Sigmoid colon (tissue), 7 donors: ENCODE data around the gene SLC38A3. TPM values are rescaled to one million over a fixed set of nuclear protein-coding genes. Genes with fewer than 3 reads are reported as not detected.

Source experiments
- DNase-seq: peaks from one replicate; pipeline ENCODE4 v3.0.0-alpha.2; 2019
- H3K27ac ChIP-seq, 4 donors: fragments of 200-600 bp; sonication (generic); one replicate each; pipeline ENCODE4 v1.5.1; 2016 to 2019; ENCODE audit warnings: mild to moderate bottlenecking in 1 of 4
- H3K27me3 ChIP-seq, 3 donors: fragments of 200-600 bp; sonication (generic); one replicate each; pipeline ENCODE4 v1.5.1; 2019; ENCODE audit warnings: mild to moderate bottlenecking in 1 of 3
- H3K36me3 ChIP-seq, 4 donors: fragments of 200-600 bp; sonication (generic); one replicate each; pipeline ENCODE4 v1.5.1; 2016 to 2019
- H3K4me1 ChIP-seq, 4 donors: fragments of 200-600 bp; sonication (generic); one replicate each; pipeline ENCODE4 v1.5.1; 2017 to 2019
- H3K4me3 ChIP-seq, 4 donors: fragments of 200-600 bp; sonication (generic); one replicate each; pipeline ENCODE4 v1.5.1; 2017 to 2019; ENCODE audit warnings: mild to moderate bottlenecking in 2 of 4, moderate library complexity in 1 of 4
- H3K9me3 ChIP-seq, 4 donors: fragments of 200-600 bp in 3 of 4; sonication (generic) in 3 of 4; one replicate each; pipeline versions ENCODE4 v1.5.1 to v1.6.1; 2013 to 2019
- EP300 ChIP-seq, 4 donors: sonication (generic); formaldehyde crosslinking; IDR thresholded peaks; one replicate each; pipeline ENCODE4 v1.6.1; 2017; ENCODE audit warnings: antibody characterized with exemption in 4 of 4
- POLR2A ChIP-seq, 2 donors: fragments of 450-650 bp; IDR thresholded peaks; one replicate each; pipeline ENCODE4 v1.6.1; 2016; ENCODE audit warnings: antibody characterized with exemption in 2 of 2, mild to moderate bottlenecking in 2 of 2, moderate library complexity in 2 of 2
- POLR2AphosphoS5 ChIP-seq, 4 donors: sonication (generic); formaldehyde crosslinking; IDR thresholded peaks; one replicate each; pipeline ENCODE4 v1.6.1; 2017; ENCODE audit warnings: antibody characterized with exemption in 4 of 4
- WGBS, 2 donors: extraction: QIAGEN DNeasy Blood & Tissue Kit; methylation state at CpG; one replicate each; pipeline ENCODE4 v1.1.7; 2013; 5-methylcytosine and 5-hydroxymethylcytosine counted together
- intact Hi-C: fragments of 100-400 bp; cut with DNase I; formaldehyde crosslinking; loops from one replicate; pipeline ENCODE4 v1.15.1; 2023
- polyA plus RNA-seq, 3 donors: library from polyadenylated mRNA; stranded (reverse); fragments of 200-250 nt; gene quantifications; one replicate each; pipeline ENCODE4 v1.2.3, GENCODE V29; 2013
- total RNA-seq, 4 donors: library from RNA; depleted of rRNA; stranded (reverse); fragments of >200 nt; gene quantifications; one replicate each; pipeline ENCODE4 v1.1.0, GENCODE V29; 2016
- TF ChIP-seq, protein P1 (sequence below), 4 experiments: fragments of 450-650 bp in 3 of 4; fragments of 200-600 bp in 1 of 4; IDR thresholded peaks; one replicate each; pipeline ENCODE4 v1.5.1; 2016 to 2019; ENCODE audit warnings: antibody characterized with exemption in 4 of 4, mild to moderate bottlenecking in 3 of 4, moderate library complexity in 2 of 4
- donor health status: healthy with polysubstance abuse.
- donor health status: Bipolar disorder and iron deficiency.
- donor health status: healthy.

Gene SLC38A3
- total and polyA plus RNA-seq, 7 donors, result 0.07 to 0.28 TPM; not detected in 5

DNA sequence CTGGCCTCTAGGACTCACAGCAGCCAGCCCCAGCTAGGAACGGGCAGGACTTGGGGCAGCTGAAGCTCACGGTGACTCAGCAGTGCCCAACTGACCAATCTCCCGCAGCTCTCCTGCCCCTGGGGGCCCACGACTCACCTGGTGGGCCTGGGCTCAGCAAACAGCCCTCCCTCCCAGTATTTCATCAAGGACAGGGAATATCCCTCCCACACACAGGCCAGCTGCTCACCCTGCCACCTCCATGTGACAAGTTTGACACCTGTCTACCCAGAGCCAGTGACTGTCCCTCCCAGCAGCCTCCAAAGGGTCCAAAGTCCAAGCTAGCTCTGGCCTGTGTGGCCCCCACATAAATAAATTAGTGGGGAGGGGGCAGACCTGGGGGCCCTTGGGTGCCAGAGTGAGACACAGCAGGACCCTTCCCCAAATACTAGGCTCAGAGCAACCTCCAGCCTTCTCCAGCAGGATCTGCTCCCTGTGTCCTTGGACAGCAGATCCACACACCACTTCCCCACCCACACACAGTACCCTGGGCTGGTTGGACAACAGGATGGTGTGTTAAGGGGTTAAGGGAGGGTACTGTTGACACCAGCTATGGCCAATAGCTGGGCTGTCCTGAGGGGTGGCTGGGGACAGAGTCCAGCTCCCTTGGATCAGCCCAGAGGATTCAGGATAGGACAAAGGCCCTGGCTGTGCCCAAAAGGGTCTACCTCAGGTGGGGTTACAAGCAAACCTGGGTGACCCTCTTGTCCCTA is 9.4 kb upstream of the SLC38A3 start:
- no peak for DNase-seq
- no peaks in the 10 kb centered on the region for H3K36me3 ChIP-seq
- intact Hi-C loops, result no loop called here
- no peak overlapping the region for H3K4me3 ChIP-seq
- peaks cover 22 to 68% (median 40%) of the 10 kb centered on the region in 3 donors for H3K27me3 ChIP-seq
- WGBS, 2 donors, result 41 to 67% methylated on average over 4 of the region's 4 CpGs
- TF ChIP-seq EP300 (IDR thresholded peaks at IDR 0.05) (no peak), POLR2AphosphoS5 (IDR thresholded peaks at IDR 0.05) (no peak), POLR2A (IDR thresholded peaks at IDR 0.05) (no peak)
- TF ChIP-seq, protein P1, sequence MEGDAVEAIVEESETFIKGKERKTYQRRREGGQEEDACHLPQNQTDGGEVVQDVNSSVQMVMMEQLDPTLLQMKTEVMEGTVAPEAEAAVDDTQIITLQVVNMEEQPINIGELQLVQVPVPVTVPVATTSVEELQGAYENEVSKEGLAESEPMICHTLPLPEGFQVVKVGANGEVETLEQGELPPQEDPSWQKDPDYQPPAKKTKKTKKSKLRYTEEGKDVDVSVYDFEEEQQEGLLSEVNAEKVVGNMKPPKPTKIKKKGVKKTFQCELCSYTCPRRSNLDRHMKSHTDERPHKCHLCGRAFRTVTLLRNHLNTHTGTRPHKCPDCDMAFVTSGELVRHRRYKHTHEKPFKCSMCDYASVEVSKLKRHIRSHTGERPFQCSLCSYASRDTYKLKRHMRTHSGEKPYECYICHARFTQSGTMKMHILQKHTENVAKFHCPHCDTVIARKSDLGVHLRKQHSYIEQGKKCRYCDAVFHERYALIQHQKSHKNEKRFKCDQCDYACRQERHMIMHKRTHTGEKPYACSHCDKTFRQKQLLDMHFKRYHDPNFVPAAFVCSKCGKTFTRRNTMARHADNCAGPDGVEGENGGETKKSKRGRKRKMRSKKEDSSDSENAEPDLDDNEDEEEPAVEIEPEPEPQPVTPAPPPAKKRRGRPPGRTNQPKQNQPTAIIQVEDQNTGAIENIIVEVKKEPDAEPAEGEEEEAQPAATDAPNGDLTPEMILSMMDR (IDR thresholded peaks at IDR 0.05), result no peak
- no peaks in the 10 kb centered on the region for H3K9me3 ChIP-seq
- H3K4me1 ChIP-seq, result peaks cover 0 to 24% (median 24%) of the 10 kb centered on the region in 4 donors
- no peak overlapping the region for H3K27ac ChIP-seq

DNA sequence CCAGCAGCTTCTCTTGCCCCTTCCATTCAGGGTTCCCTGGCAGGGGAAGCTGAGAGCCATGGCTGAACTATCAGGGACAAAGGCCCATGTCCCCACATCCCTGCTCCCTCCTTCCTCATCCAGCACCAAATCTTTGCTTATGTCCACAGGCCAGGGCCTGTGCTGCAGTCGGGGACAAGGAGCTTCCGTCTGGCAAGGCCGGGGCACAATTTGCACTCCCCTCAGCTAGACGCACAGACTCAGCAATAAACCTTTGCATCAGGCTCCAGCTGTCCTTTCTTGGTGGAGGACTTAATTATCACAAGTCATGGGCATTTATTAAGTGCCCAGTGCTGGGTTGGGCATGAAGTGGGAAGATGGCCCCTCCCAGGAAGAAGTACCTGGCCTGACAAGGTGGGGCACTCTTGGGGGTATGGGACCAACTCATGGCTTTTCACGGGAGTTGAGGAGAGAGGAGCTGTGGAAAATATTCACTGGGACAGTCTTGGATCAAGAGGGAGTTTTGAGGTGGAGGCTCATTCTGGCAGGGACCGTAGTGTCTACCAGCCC is 8.7 kb upstream of the SLC38A3 start:
- Histone ChIP-seq H3K9me3 (no peaks in the 10 kb centered on the region), H3K27me3 (peaks cover 22 to 74% (median 47%) of the 10 kb centered on the region in 3 donors), H3K4me1 (peaks cover 0 to 24% (median 24%) of the 10 kb centered on the region in 4 donors), H3K36me3 (no peaks in the 10 kb centered on the region), H3K4me3 (no peak overlapping the region), H3K27ac (no peak overlapping the region)
- intact Hi-C loops, result no loop called here
- WGBS, 2 donors, result 64 to 77% methylated on average over 6 of the region's 6 CpGs
- TF ChIP-seq POLR2AphosphoS5 (IDR thresholded peaks at IDR 0.05) (no peak), POLR2A (IDR thresholded peaks at IDR 0.05) (no peak), EP300 (IDR thresholded peaks at IDR 0.05) (no peak)
- TF ChIP-seq, protein P1 (IDR thresholded peaks at IDR 0.05), result no peak
- DNase-seq, result no peak

DNA sequence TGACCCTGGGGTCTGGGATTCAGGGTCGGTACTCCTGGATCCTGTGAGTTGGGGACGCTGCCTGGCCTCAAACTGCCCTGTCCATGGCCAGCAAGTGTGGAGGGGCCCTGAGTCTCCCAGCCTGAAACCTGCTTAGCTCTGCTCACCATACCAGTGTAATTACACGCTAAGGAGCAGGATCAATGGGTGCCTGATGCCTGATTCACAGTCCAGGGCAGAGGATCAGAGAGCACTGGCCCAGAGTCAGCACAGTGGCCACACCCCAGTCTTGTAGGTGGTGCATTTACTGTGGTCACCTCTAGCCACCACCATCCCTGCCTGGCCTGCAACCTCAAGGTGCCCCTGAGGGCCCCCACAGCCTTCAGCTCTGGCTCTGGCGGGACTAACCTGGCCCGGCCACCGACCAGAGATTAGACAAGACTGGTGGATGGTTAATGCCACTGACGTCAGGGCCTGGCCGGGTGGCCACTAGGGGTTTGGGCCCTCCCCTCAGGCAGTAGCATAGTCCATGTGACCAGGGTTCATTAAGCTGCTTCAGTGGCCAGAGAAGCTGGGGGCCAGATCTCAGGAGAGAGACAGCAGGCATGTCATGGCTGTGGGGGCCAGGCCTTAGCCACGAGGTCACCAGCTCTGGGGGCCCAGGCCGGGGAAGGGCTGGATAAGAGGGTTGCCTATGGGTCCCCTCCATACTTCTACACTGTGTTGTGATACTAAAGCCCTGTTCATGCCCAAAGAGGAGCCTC is 3.3 kb upstream of the SLC38A3 start:
- H3K27me3 ChIP-seq, result peaks cover 28 to 78% (median 67%) of the 10 kb centered on the region in 3 donors
- 84% methylated on average over 10 of the region's 10 CpGs for WGBS, 2 donors
- peaks cover 0 to 16% (median 15%) of the 10 kb centered on the region in 4 donors for H3K4me1 ChIP-seq
- TF ChIP-seq, protein P1 (IDR thresholded peaks at IDR 0.05), result no peak
- TF ChIP-seq POLR2AphosphoS5 (IDR thresholded peaks at IDR 0.05) (no peak), EP300 (IDR thresholded peaks at IDR 0.05) (no peak), POLR2A (IDR thresholded peaks at IDR 0.05) (no peak)
- no peaks in the 10 kb centered on the region for H3K36me3 ChIP-seq
- no peaks in the 10 kb centered on the region for H3K9me3 ChIP-seq
- no peak overlapping the region for H3K27ac ChIP-seq
- H3K4me3 ChIP-seq, result no peak overlapping the region
- intact Hi-C loops, result no loop called here
- no peak for DNase-seq

DNA sequence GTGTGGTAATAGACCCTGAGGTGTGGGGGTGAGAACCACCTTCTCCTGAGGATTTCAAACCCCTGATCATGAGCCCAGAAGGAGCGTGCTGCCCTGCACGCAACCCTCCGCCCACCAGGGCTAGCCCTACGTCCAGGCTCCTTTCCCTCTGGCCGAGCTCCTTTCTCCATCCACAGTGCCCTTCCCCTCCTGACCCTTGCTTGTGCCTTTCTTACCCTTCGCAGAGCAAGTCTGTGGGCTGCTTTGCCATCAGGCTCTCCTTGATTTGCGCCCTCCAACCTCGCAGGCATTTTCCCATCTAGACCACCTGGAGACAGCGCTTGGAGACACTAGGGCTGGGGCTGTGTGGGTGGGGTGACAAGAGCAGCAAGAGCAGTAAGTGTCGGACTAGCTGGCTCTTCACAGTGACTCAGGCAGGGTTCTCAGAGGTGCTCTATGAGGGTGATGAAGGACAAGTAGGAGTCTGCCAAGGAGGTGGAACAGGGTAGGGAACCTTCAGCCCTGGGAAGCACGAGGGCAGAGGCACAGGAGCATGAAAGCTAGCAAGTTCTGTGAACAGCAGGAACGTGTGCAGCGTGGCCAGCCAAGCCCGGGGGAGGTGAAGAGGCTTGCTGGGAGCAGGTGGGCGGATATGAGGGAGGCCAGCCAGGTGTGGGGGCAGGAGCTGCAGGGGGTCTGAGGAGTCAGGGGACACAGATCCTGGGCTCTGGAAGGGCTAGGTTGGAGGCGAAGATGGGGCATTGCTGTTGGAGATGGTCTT is 2.5 kb upstream of the SLC38A3 start:
- Histone ChIP-seq H3K4me3 (no peak overlapping the region), H3K36me3 (no peaks in the 10 kb centered on the region), H3K9me3 (no peaks in the 10 kb centered on the region), H3K27me3 (peaks cover 28 to 84% (median 68%) of the 10 kb centered on the region in 3 donors), H3K4me1 (peaks cover 0 to 16% (median 15%) of the 10 kb centered on the region in 4 donors), H3K27ac (no peak overlapping the region)
- intact Hi-C loops, result no loop called here
- DNase-seq, result no peak
- TF ChIP-seq POLR2AphosphoS5 (IDR thresholded peaks at IDR 0.05) (no peak), POLR2A (IDR thresholded peaks at IDR 0.05) (no peak), EP300 (IDR thresholded peaks at IDR 0.05) (no peak)
- TF ChIP-seq, protein P1 (IDR thresholded peaks at IDR 0.05), result no peak
- 83 to 87% methylated on average over 16 of the region's 16 CpGs for WGBS, 2 donors
